Activated T-helper 1 cell treated with anti-CD3 and anti-CD28 coated beads, Interleukin-12 subunit alpha, Interleukin-12 subunit beta, Interleukin-2, Interleukin-4 antibody, amounts not matched to agents 30 ng/mL and 10 ng/mL and 1 ng/mL, durations not matched to agents 14 hours and 24 hours and 36 hours (primary cell): ENCODE data around the gene LOXL1. TPM values are rescaled to one million over a fixed set of nuclear protein-coding genes. Genes with fewer than 3 reads are reported as not detected.
"Not testable (repeated sequence)": the region's sequence is repeated elsewhere in the genome, so short reads cannot be mapped to it uniquely, and the experiment has no call there.

ENCODE experiments used
- DNase-seq: peaks from one replicate; pipeline ENCODE4 v3.0.0; 2021; ENCODE audit warnings: low spot score
- H3K27ac Mint-ChIP-seq: one replicate; pipeline ENCODE4 v1.8.0; 2021; ENCODE audit warnings: mild to moderate bottlenecking, mixed read lengths
- H3K27me3 Mint-ChIP-seq: one replicate; pipeline ENCODE4 v1.8.0; 2022; ENCODE audit warnings: mild to moderate bottlenecking, moderate library complexity, mixed read lengths; ENCODE audit not compliant: insufficient read depth
- H3K36me3 Mint-ChIP-seq: one replicate; pipeline ENCODE4 v1.8.0; 2021; ENCODE audit warnings: low read depth, mixed read lengths
- H3K4me1 Mint-ChIP-seq: one replicate; pipeline ENCODE4 v1.8.0; 2021; ENCODE audit warnings: low read depth, mixed read lengths
- H3K4me3 Mint-ChIP-seq: one replicate; pipeline ENCODE4 v1.8.0; 2021; ENCODE audit warnings: mild to moderate bottlenecking, moderate library complexity, mixed read lengths
- H3K9me3 Mint-ChIP-seq: one replicate; pipeline ENCODE4 v1.8.0; 2021; ENCODE audit warnings: mixed read lengths
- intact Hi-C: fragments of 100-400 bp; cut with micrococcal nuclease; formaldehyde crosslinking; loops from one replicate; pipeline ENCODE4 v1.15.1; 2024
- total RNA-seq: library from RNA; stranded (reverse); gene quantifications from 2 replicates; pipeline ENCODE4 v1.2.3, GENCODE V29; 2022

Gene LOXL1
- total RNA-seq, 1 donor from 2014 or later, result 0.34 TPM

GRCh38 chr15:73930790-73931281 is 4.6 kb downstream of the LOXL1 start:
- Mint-ChIP-seq H3K9me3 (no peaks in the 10 kb centered on the region), H3K4me3 (no peak overlapping the region), H3K27ac (no peak overlapping the region), H3K4me1 (peaks cover 14% of the 10 kb centered on the region), H3K36me3 (no peaks in the 10 kb centered on the region), H3K27me3 (peaks cover 4% of the 10 kb centered on the region)
- DNase-seq, result no peak
- intact Hi-C loops, result no loop called here

- Mint-ChIP-seq H3K4me3 (no peak overlapping the region), H3K27me3 (peaks cover 4% of the 10 kb centered on the region), H3K36me3 (no peaks in the 10 kb centered on the region), H3K4me1 (peaks cover 12% of the 10 kb centered on the region), H3K27ac (no peak overlapping the region), H3K9me3 (no peaks in the 10 kb centered on the region)
- no peak for DNase-seq
- intact Hi-C loops, result no loop called here
Observed at GRCh38 chr15:73931441-73931840, 5.2 kb downstream of the LOXL1 start.

- no peak for DNase-seq
- peaks cover 12% of the 10 kb centered on the region for H3K4me1 Mint-ChIP-seq
- no peaks in the 10 kb centered on the region for H3K36me3 Mint-ChIP-seq
- H3K4me3 Mint-ChIP-seq, result no peak overlapping the region
- peaks cover 4% of the 10 kb centered on the region for H3K27me3 Mint-ChIP-seq
- H3K9me3 Mint-ChIP-seq, result no peaks in the 10 kb centered on the region
- H3K27ac Mint-ChIP-seq, result no peak overlapping the region
- intact Hi-C loops, result no loop called here
Observed at GRCh38 chr15:73932381-73933191, 6.3 kb downstream of the LOXL1 start.

- Mint-ChIP-seq H3K4me3 (no peak overlapping the region), H3K27ac (no peak overlapping the region)
Observed at GRCh38 chr15:73934281-73934680, 8.0 kb downstream of the LOXL1 start.

GRCh38 chr15:73935547-73935946 is 9.3 kb downstream of the LOXL1 start:
- Mint-ChIP-seq H3K27me3 (peaks cover 2% of the 10 kb centered on the region), H3K9me3 (no peaks in the 10 kb centered on the region), H3K4me3 (no peak overlapping the region), H3K4me1 (no peaks in the 10 kb centered on the region), H3K36me3 (no peaks in the 10 kb centered on the region), H3K27ac (no peak overlapping the region)
- no peak for DNase-seq
- intact Hi-C loops, result no loop called here

More at GRCh38 chr15:73934281-73934680, 8.0 kb downstream of the LOXL1 start:
- peaks cover 2% of the 10 kb centered on the region for H3K27me3 Mint-ChIP-seq
- H3K4me1 Mint-ChIP-seq, result peaks cover under 1% of the 10 kb centered on the region
- intact Hi-C loops, result no loop called here
- no peaks in the 10 kb centered on the region for H3K9me3 Mint-ChIP-seq
- no peak for DNase-seq
- no peaks in the 10 kb centered on the region for H3K36me3 Mint-ChIP-seq

GRCh38 chr15:73936181-73936580 is 9.9 kb downstream of the LOXL1 start:
- intact Hi-C loops, result no loop called here
- H3K4me1 Mint-ChIP-seq, result no peaks in the 10 kb centered on the region

GRCh38 chr15:73936588-73937290 is 10.5 kb downstream of the LOXL1 start:
- intact Hi-C loops, result no loop called here
- Mint-ChIP-seq H3K36me3 (no peaks in the 10 kb centered on the region), H3K27ac (no peak overlapping the region), H3K9me3 (no peaks in the 10 kb centered on the region), H3K27me3 (peaks cover 2% of the 10 kb centered on the region), H3K4me3 (no peak overlapping the region), H3K4me1 (peaks cover under 1% of the 10 kb centered on the region)
- DNase-seq, result no peak

More at GRCh38 chr15:73936181-73936580, 9.9 kb downstream of the LOXL1 start:
- Mint-ChIP-seq H3K27ac (no peak overlapping the region), H3K9me3 (no peaks in the 10 kb centered on the region), H3K4me3 (no peak overlapping the region), H3K27me3 (peaks cover 2% of the 10 kb centered on the region), H3K36me3 (no peaks in the 10 kb centered on the region)
- DNase-seq, result no peak

GRCh38 chr15:73937296-73937695 is 11.0 kb downstream of the LOXL1 start:
- no peak for DNase-seq
- no peaks in the 10 kb centered on the region for H3K36me3 Mint-ChIP-seq
- no peak overlapping the region for H3K27ac Mint-ChIP-seq
- H3K27me3 Mint-ChIP-seq, result peaks cover 3% of the 10 kb centered on the region
- intact Hi-C loops, result no loop called here
- no peaks in the 10 kb centered on the region for H3K9me3 Mint-ChIP-seq
- peaks cover 7% of the 10 kb centered on the region for H3K4me1 Mint-ChIP-seq
- no peak overlapping the region for H3K4me3 Mint-ChIP-seq

- Mint-ChIP-seq H3K27ac (no peak overlapping the region), H3K9me3 (no peaks in the 10 kb centered on the region), H3K36me3 (no peaks in the 10 kb centered on the region), H3K27me3 (peaks cover 1% of the 10 kb centered on the region), H3K4me3 (no peak overlapping the region), H3K4me1 (peaks cover 11% of the 10 kb centered on the region)
- no peak for DNase-seq
- intact Hi-C loops, result no loop called here
Observed at GRCh38 chr15:73937726-73938125, 11.5 kb downstream of the LOXL1 start.

- H3K27me3 Mint-ChIP-seq, intact Hi-C loops, DNase-seq, H3K36me3 Mint-ChIP-seq, H3K27ac Mint-ChIP-seq, H3K9me3 Mint-ChIP-seq, H3K4me3 Mint-ChIP-seq: not testable (repeated sequence)
- H3K4me1 Mint-ChIP-seq, result peaks cover 11% of the 10 kb centered on the region
Observed at GRCh38 chr15:73938516-73938915, 12.3 kb downstream of the LOXL1 start.

GRCh38 chr15:73939138-73939537 is 12.9 kb downstream of the LOXL1 start:
- Mint-ChIP-seq H3K4me1 (peaks cover 11% of the 10 kb centered on the region), H3K36me3 (no peaks in the 10 kb centered on the region), H3K4me3 (no peak overlapping the region), H3K9me3 (no peaks in the 10 kb centered on the region), H3K27ac (no peak overlapping the region), H3K27me3 (peaks cover 3% of the 10 kb centered on the region)
- intact Hi-C loops, result no loop called here
- no peak for DNase-seq

- H3K27me3 Mint-ChIP-seq, result peaks cover 3% of the 10 kb centered on the region
Observed at GRCh38 chr15:73940061-73940981, 14.1 kb downstream of the LOXL1 start.

More at GRCh38 chr15:73940061-73940981, 14.1 kb downstream of the LOXL1 start:
- DNase-seq, result no peak
- Mint-ChIP-seq H3K4me1 (peaks cover 11% of the 10 kb centered on the region), H3K4me3 (no peak overlapping the region), H3K27ac (no peak overlapping the region), H3K36me3 (peaks cover 2% of the 10 kb centered on the region), H3K9me3 (no peaks in the 10 kb centered on the region)
- intact Hi-C loops, result no loop called here
